ES-I3 (cell line): Measurements from ENCODE around the gene ASPA.
"Not testable (repeated sequence)": the region's sequence is repeated elsewhere in the genome, so short reads cannot be mapped to it uniquely, and the experiment has no call there.

ENCODE experiments used
- H3K36me3 ChIP-seq: 2 replicates; pipeline ENCODE4 v1.6.1; 2013; ENCODE audit warnings: mild to moderate bottlenecking, low read length, control low read depth, moderate library complexity; ENCODE audit not compliant: insufficient read depth
- H3K4me1 ChIP-seq: 2 replicates; pipeline ENCODE4 v1.6.1; 2013; ENCODE audit warnings: mild to moderate bottlenecking, control low read depth, low read length; ENCODE audit not compliant: insufficient read depth
- H3K9ac ChIP-seq: 2 replicates; pipeline ENCODE4 v1.6.1; 2013; ENCODE audit warnings: low read depth, mild to moderate bottlenecking, low read length, moderate library complexity
- H3K9me3 ChIP-seq: 2 replicates; pipeline ENCODE4 v1.6.1; 2013; ENCODE audit warnings: mild to moderate bottlenecking, low read length, moderate library complexity; ENCODE audit not compliant: control insufficient read depth, insufficient read depth

The ASPA gene

GRCh38 chr17:3475812-3476610 is at the start of gene ASPA:
TSS of gene ASPA (plus strand) at chr17:3475997. CDS start at chr17:3476160, 163 bp downstream.
- Histone ChIP-seq H3K9ac (no peak within 1 kb of the TSS), H3K9me3 (no peaks in the 10 kb centered on the region), H3K4me1 (peaks cover 11% of the 10 kb centered on the region), H3K36me3 (no peaks in the 10 kb centered on the region)

GRCh38 chr17:3433215-3433614 is 42.6 kb upstream of the ASPA start:
- not testable (repeated sequence) for H3K4me1 ChIP-seq, H3K9me3 ChIP-seq, H3K9ac ChIP-seq, H3K36me3 ChIP-seq

- Histone ChIP-seq H3K9ac (no peak within 1 kb of the TSS), H3K4me1 (no peaks in the 10 kb centered on the region), H3K36me3 (no peaks in the 10 kb centered on the region)
Observed at GRCh38 chr17:3433741-3434140, 42.1 kb upstream of the ASPA start, which contains the start of gene OR1E2. TSS of gene OR1E2 (minus strand) at chr17:3433841. CDS start at chr17:3433841, 0 bp downstream.

GRCh38 chr17:3438368-3438767 is 37.4 kb upstream of the ASPA start:
- no peaks in the 10 kb centered on the region for H3K36me3 ChIP-seq
- H3K9me3 ChIP-seq = no peaks in the 10 kb centered on the region
- no peaks in the 10 kb centered on the region for H3K4me1 ChIP-seq
- no peak overlapping the region for H3K9ac ChIP-seq

More at GRCh38 chr17:3433741-3434140, 42.1 kb upstream of the ASPA start, which contains the start of gene OR1E2:
- no peaks in the 10 kb centered on the region for H3K9me3 ChIP-seq

- no peak overlapping the region for H3K9ac ChIP-seq
- no peaks in the 10 kb centered on the region for H3K4me1 ChIP-seq
- no peaks in the 10 kb centered on the region for H3K36me3 ChIP-seq
- H3K9me3 ChIP-seq = no peaks in the 10 kb centered on the region
Observed at GRCh38 chr17:3440451-3440850, 35.3 kb upstream of the ASPA start.

GRCh38 chr17:3447625-3448024 is 28.2 kb upstream of the ASPA start:
- Histone ChIP-seq H3K9me3 (no peaks in the 10 kb centered on the region), H3K4me1 (no peaks in the 10 kb centered on the region), H3K36me3 (no peaks in the 10 kb centered on the region), H3K9ac (no peak overlapping the region)

- Histone ChIP-seq H3K9ac (no peak overlapping the region), H3K36me3 (no peaks in the 10 kb centered on the region), H3K9me3 (no peaks in the 10 kb centered on the region), H3K4me1 (no peaks in the 10 kb centered on the region)
Observed at GRCh38 chr17:3448059-3448665, 27.6 kb upstream of the ASPA start.

- H3K9ac ChIP-seq = not testable (repeated sequence)
Observed at GRCh38 chr17:3466355-3466754, 9.4 kb upstream of the ASPA start.

GRCh38 chr17:3469529-3469928 is 6.3 kb upstream of the ASPA start:
- H3K36me3 ChIP-seq = no peaks in the 10 kb centered on the region
- H3K9me3 ChIP-seq = no peaks in the 10 kb centered on the region
- no peak overlapping the region for H3K9ac ChIP-seq
- H3K4me1 ChIP-seq = no peaks in the 10 kb centered on the region

More at GRCh38 chr17:3466355-3466754, 9.4 kb upstream of the ASPA start:
- not testable (repeated sequence) for H3K4me1 ChIP-seq, H3K9me3 ChIP-seq, H3K36me3 ChIP-seq

- no peaks in the 10 kb centered on the region for H3K9me3 ChIP-seq
- no peak within 1 kb of the TSS for H3K9ac ChIP-seq
- peaks cover 11% of the 10 kb centered on the region for H3K4me1 ChIP-seq
- H3K36me3 ChIP-seq = no peaks in the 10 kb centered on the region
Observed at GRCh38 chr17:3471599-3471998, 4.2 kb upstream of the ASPA start, which contains the start of gene SPATA22. TSS of gene SPATA22 (minus strand) at chr17:3471819. CDS start at chr17:3469325, 2,494 bp downstream.

GRCh38 chr17:3472137-3472536 is 3.7 kb upstream of the ASPA start:
- H3K9ac ChIP-seq = no peak overlapping the region
- no peaks in the 10 kb centered on the region for H3K9me3 ChIP-seq
- H3K36me3 ChIP-seq = no peaks in the 10 kb centered on the region
- peaks cover 11% of the 10 kb centered on the region for H3K4me1 ChIP-seq

GRCh38 chr17:3474212-3474611 is 1.6 kb upstream of the ASPA start:
- no peak overlapping the region for H3K9ac ChIP-seq
- no peaks in the 10 kb centered on the region for H3K36me3 ChIP-seq
- no peaks in the 10 kb centered on the region for H3K9me3 ChIP-seq
- peaks cover 11% of the 10 kb centered on the region for H3K4me1 ChIP-seq

GRCh38 chr17:3475251-3475685 is 529 bp upstream of the ASPA start:
- Histone ChIP-seq H3K9me3 (no peaks in the 10 kb centered on the region), H3K9ac (no peak overlapping the region), H3K4me1 (peaks cover 11% of the 10 kb centered on the region), H3K36me3 (no peaks in the 10 kb centered on the region)

GRCh38 chr17:3479988-3480387 is 4.2 kb downstream of the ASPA start:
- H3K4me1 ChIP-seq = peaks cover 30% of the 10 kb centered on the region
- H3K36me3 ChIP-seq = no peaks in the 10 kb centered on the region
- no peaks in the 10 kb centered on the region for H3K9me3 ChIP-seq
- H3K9ac ChIP-seq = no peak overlapping the region

GRCh38 chr17:3482852-3483251 is 7.1 kb downstream of the ASPA start:
- no peaks in the 10 kb centered on the region for H3K36me3 ChIP-seq
- peaks cover 23% of the 10 kb centered on the region; the same call in 1 of the 2 replicates for H3K4me1 ChIP-seq
- no peaks in the 10 kb centered on the region for H3K9me3 ChIP-seq
- no peak overlapping the region for H3K9ac ChIP-seq
